Effector memory CD4-positive, alpha-beta T cell (primary cell): Measurements from ENCODE around the gene GPR87.

Experiments used
- DNase-seq, 3 donors: peaks; one replicate each; pipeline ENCODE4 v3.0.0-alpha.2; 2020
- H3K27ac ChIP-seq: 2 replicates; pipeline ENCODE4 v1.7.0; 2013; ENCODE audit warnings: mild to moderate bottlenecking, low read length, moderate library complexity; ENCODE audit not compliant: insufficient read depth, poor library complexity, severe bottlenecking
- H3K27me3 ChIP-seq: replicated peaks from 2 replicates; pipeline ENCODE4 v1.7.0; 2013; ENCODE audit warnings: mild to moderate bottlenecking, low read length; ENCODE audit not compliant: insufficient read depth, control insufficient read depth, poor library complexity, severe bottlenecking
- H3K36me3 ChIP-seq: 2 replicates; pipeline ENCODE4 v1.7.0; 2013; ENCODE audit warnings: mild to moderate bottlenecking, low read length, moderate library complexity; ENCODE audit not compliant: control insufficient read depth, insufficient read depth
- H3K4me1 ChIP-seq: 2 replicates; pipeline ENCODE4 v1.7.0; 2013; ENCODE audit warnings: low read length, mild to moderate bottlenecking; ENCODE audit not compliant: control insufficient read depth, insufficient read depth, poor library complexity, severe bottlenecking
- H3K4me3 ChIP-seq: 2 replicates; pipeline ENCODE4 v1.7.0; 2013; ENCODE audit warnings: low read length, low read depth, mild to moderate bottlenecking; ENCODE audit not compliant: insufficient read depth, poor library complexity, severe bottlenecking
- H3K9me3 ChIP-seq: 2 replicates; pipeline ENCODE4 v1.7.0; 2013; ENCODE audit warnings: mild to moderate bottlenecking, low read length, moderate library complexity; ENCODE audit not compliant: control insufficient read depth

Gene GPR87

DNA sequence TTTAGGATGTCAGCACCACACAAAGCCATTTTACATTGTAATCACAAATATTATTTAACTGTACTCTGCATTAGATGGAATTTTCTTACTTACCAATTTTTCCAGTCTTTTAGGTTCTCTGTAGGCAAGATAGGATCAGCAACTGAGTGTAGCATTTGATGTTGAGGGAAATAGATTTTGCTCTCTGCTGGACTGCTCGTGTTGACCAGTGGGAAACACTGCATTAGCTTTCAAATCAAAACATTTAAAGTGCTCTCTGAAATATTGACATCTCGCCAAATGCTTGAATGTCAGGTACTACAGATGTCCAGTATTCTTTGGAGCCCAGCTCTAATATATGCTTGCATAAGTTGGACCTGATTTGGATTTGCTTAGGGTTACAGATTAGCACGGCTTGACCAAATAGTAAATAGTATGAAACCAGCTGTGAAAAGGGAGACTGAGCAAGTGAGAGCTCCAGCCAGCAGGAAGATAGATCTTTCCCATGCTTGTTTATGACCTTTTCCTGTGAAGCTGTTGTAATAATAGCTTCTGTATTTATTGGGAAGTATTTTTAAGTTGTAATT, 67.8 kb downstream of the GPR87 start:
- no peaks in the 10 kb centered on the region for H3K36me3 ChIP-seq
- no peak overlapping the region for H3K4me3 ChIP-seq
- no peak for DNase-seq
- no peaks in the 10 kb centered on the region for H3K4me1 ChIP-seq
- no peaks in the 10 kb centered on the region for H3K9me3 ChIP-seq
- H3K27ac ChIP-seq = no peak overlapping the region
- H3K27me3 ChIP-seq = no peaks in the 10 kb centered on the region
